Natural killer cell (primary cell): ENCODE data around the gene MEAF6. TPM values are rescaled to one million over a fixed set of nuclear protein-coding genes. Genes with fewer than 3 reads are reported as not detected.
A peak's percentile ranks its signal among the peaks of the same experiment; 100 is the strongest.

Experiments used
- ATAC-seq, 3 donors: fragments of 150-1000 bp in 2 of 3; fragments of 200-7000 bp in 1 of 3; cut with Tn5 transposase; 1 replicate in 1 of 3; 2 replicates in 2 of 3; pipeline ENCODE4 v1.10.0; 2021; ENCODE audit warnings: mild to moderate bottlenecking in 2 of 3, moderate library complexity in 2 of 3
- DNase-seq, 2 donors: peaks; one replicate each; pipeline versions ENCODE4 v3.0.0 to v3.0.0-alpha.2; 2013 to 2021; ENCODE audit warnings: mixed read lengths in 1 of 2
- H3K27ac ChIP-seq: one replicate; pipeline ENCODE4 v1.5.1; 2013; ENCODE audit warnings: mild to moderate bottlenecking, low read length
- H3K27me3 ChIP-seq: one replicate; pipeline ENCODE4 v1.6.1; 2013; ENCODE audit warnings: low read length; ENCODE audit not compliant: control insufficient read depth, insufficient read depth
- H3K36me3 ChIP-seq: one replicate; pipeline ENCODE4 v1.6.1; 2013; ENCODE audit warnings: low read length; ENCODE audit not compliant: control insufficient read depth, insufficient read depth
- H3K4me1 ChIP-seq: one replicate; pipeline ENCODE4 v1.6.1; 2013; ENCODE audit warnings: low read length; ENCODE audit not compliant: control insufficient read depth, insufficient read depth
- H3K4me3 ChIP-seq: one replicate; pipeline ENCODE4 v1.5.1; 2013; ENCODE audit warnings: low read length
- H3K9me3 ChIP-seq: one replicate; pipeline ENCODE4 v1.6.1; 2013; ENCODE audit warnings: low read length; ENCODE audit not compliant: control insufficient read depth, insufficient read depth
- H3K27ac Mint-ChIP-seq, 2 donors: one replicate each; pipeline ENCODE4 v1.8.0; 2022; ENCODE audit warnings: mild to moderate bottlenecking in 2 of 2, mixed read lengths in 2 of 2, moderate library complexity in 1 of 2
- H3K27me3 Mint-ChIP-seq, 2 donors: one replicate each; pipeline ENCODE4 v1.8.0; 2022; ENCODE audit warnings: low read depth in 2 of 2, mixed read lengths in 2 of 2
- H3K36me3 Mint-ChIP-seq: one replicate; pipeline ENCODE4 v1.8.0; 2022; ENCODE audit warnings: mixed read lengths
- H3K4me1 Mint-ChIP-seq, 2 donors: one replicate each; pipeline ENCODE4 v1.8.0; 2022; ENCODE audit warnings: mixed read lengths in 2 of 2
- H3K4me3 Mint-ChIP-seq: one replicate; pipeline ENCODE4 v1.8.0; 2022; ENCODE audit warnings: mild to moderate bottlenecking, moderate library complexity, mixed read lengths
- H3K9me3 Mint-ChIP-seq, 2 donors: one replicate each; pipeline ENCODE4 v1.8.0; 2022; ENCODE audit warnings: mixed read lengths in 2 of 2
- WGBS: methylation state at CpG from one replicate; pipeline ENCODE4 v1.1.7; 2013; ENCODE audit warnings: missing lambda C conversion rate; ENCODE audit not compliant: insufficient coverage; 5-methylcytosine and 5-hydroxymethylcytosine counted together
- intact Hi-C: fragments of 100-400 bp; cut with micrococcal nuclease; formaldehyde crosslinking; loops from one replicate; pipeline ENCODE4 v1.14.2; 2022
- total RNA-seq, 4 donors: library from RNA; stranded (reverse); fragments of 120-200 nt in 1 of 4; gene quantifications; one replicate each; pipeline versions ENCODE4 v1.2.3 to v1.2.4, GENCODE V29; 2013 to 2022
- TF ChIP-seq, protein P1 (sequence below): fragments of 200-600 bp; IDR thresholded peaks from one replicate; pipeline ENCODE4 v1.8.0; 2022; ENCODE audit warnings: antibody characterized with exemption

Gene MEAF6
- total RNA-seq, result 10 to 100 TPM; 63.9 to 78.7 (median 69.0) TPM
- total RNA-seq (2013), result 108 TPM

DNA sequence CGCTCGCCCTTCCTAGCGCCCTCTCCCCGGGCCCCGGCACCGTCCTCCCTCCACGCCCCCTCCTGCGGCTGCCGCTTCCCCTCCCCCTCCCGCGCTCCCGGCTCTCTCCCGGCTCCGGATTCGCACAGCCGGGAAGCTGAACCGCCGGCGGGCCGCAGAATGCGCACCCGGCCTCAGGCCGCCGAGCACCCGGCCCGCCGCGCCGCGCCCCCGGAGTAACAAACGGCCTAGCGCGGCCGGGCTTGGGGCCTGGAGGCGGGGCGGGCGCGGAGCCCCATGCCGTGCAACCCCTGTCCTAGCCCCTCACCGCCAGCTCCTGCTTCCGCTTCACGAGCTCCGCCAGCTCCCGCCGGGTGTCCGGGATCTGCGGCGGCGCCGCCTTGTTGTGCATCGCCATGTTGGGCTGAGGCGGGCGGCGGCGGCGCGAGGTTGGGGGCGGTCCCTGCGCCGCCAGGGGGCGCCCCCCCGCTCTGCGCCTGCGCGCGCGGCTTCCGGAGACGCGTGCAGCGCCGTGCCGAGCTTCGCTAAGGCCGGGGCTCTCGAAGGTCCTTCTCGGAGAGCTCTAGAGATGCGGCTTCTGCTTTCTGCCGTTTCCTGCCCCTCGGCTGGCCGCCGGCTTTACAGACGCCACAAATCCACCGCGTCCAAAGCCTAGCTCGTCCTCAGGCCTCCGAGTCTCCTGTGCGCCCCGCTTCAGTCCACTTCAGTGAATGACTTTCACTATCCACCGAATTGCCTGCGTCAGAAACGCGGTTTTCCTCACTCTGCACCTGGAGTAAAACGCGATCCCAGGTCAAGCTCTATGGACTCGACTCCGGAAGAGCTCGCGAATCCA is at the start of gene MEAF6:
TSS of gene MEAF6 (minus strand) at position 417 of the 835 bp plus-strand sequence. CDS start at position 397, 20 bp downstream.
- under 1% methylated on average over 100 of the region's 100 CpGs for WGBS

DNA sequence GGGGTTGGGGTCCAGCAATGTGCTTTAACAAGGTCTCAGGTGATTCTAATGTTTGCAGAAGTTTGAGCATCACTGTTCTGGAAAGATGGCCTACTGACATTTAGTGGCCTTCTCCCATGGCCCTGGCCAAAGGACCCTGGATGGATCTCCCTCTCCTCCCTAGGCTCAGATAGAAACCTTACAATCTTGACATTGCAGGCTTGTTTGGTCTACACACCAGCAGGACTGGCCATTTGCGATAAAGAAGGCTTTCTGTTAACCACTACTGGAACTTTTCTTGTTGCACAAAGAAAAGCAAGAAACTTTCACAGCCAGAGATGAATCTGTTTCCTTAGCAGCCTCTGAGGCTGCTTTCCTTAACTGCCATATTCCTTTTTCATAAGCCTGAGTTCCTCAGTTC is 48.4 kb upstream of the MEAF6 start:
- Mint-ChIP-seq H3K9me3 (no peaks in the 10 kb centered on the region), H3K4me1 (no peaks in the 10 kb centered on the region)
- no peak for DNase-seq

More for the DNA sequence above, at the start of gene MEAF6:
- intact Hi-C loops, result loop anchor here (2.0 kb wide), 2 partner anchors 36 to 40 kb away; partner anchors contain the start of gene SNIP1
- Histone ChIP-seq H3K27ac (peak within 1 kb of the TSS; percentile 96), H3K4me1 (peaks cover 21% of the 10 kb centered on the region), H3K27me3 (no peaks in the 10 kb centered on the region), H3K9me3 (no peaks in the 10 kb centered on the region), H3K36me3 (peaks cover 14% of the 10 kb centered on the region), H3K4me3 (peak within 1 kb of the TSS; percentile 78)
- H3K4me1 Mint-ChIP-seq, result peaks cover 38 to 52% of the 10 kb centered on the region in 2 donors
- peak within 1 kb of the TSS; percentile 98 for H3K4me3 Mint-ChIP-seq
- peak; percentile 94 to 99 (median 98) for ATAC-seq
- H3K27ac Mint-ChIP-seq, result peak within 1 kb of the TSS; percentile 94 to 97
- H3K9me3 Mint-ChIP-seq, result no peaks in the 10 kb centered on the region
- DNase-seq, result peak; percentile 84 to 93
- TF ChIP-seq, protein P1, sequence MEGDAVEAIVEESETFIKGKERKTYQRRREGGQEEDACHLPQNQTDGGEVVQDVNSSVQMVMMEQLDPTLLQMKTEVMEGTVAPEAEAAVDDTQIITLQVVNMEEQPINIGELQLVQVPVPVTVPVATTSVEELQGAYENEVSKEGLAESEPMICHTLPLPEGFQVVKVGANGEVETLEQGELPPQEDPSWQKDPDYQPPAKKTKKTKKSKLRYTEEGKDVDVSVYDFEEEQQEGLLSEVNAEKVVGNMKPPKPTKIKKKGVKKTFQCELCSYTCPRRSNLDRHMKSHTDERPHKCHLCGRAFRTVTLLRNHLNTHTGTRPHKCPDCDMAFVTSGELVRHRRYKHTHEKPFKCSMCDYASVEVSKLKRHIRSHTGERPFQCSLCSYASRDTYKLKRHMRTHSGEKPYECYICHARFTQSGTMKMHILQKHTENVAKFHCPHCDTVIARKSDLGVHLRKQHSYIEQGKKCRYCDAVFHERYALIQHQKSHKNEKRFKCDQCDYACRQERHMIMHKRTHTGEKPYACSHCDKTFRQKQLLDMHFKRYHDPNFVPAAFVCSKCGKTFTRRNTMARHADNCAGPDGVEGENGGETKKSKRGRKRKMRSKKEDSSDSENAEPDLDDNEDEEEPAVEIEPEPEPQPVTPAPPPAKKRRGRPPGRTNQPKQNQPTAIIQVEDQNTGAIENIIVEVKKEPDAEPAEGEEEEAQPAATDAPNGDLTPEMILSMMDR, result peak; percentile 84
- no peaks in the 10 kb centered on the region for H3K36me3 Mint-ChIP-seq
- no peaks in the 10 kb centered on the region for H3K27me3 Mint-ChIP-seq

DNA sequence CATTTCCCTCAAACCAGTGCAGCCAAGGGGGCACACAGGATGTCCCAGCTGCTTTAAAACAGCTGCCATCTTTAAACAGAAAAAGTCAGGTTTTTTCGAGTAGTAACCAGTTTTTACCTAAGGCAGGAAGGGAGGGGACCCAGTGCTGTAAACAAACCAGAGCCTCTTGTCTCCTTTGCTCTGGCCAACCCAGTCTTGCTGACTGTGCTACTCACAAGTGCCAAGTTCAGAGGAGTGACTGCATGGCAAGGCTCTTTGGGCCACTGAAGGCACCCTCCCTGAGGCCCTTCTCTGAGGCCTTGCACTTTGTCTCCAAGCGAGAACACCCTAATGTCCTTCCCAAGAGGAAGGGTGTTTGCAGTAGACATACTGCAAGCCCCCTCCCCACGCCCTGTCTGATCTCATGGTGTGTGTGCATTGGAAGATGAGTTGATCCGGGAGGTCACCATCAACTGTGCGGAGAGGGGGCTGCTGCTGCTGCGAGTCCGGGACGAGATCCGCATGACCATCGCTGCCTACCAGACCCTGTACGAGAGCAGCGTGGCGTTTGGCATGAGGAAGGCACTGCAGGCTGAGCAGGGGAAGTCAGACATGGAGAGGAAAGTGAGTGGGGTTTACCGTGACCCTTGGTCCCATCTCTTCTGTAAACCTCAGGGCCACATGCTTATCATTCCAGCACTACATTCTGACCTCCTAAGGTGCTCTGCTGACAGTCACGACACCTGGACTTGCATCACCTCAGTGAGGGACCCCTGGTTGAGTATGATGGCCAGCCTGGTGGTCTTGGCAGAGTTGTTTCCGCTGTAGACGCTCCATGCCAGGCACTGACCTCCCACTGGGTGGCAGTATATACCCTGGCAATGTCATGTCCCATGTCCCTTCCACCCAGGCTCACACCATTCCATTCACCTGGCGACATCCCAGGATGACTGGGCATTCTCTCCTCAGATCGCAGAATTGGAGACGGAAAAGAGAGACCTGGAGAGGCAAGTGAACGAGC is 46.9 kb upstream of the MEAF6 start:
- Mint-ChIP-seq H3K36me3 (peaks cover 8% of the 10 kb centered on the region), H3K4me3 (no peak overlapping the region), H3K27me3 (peaks cover 0 to 2% of the 10 kb centered on the region in 2 donors), H3K9me3 (no peaks in the 10 kb centered on the region), H3K27ac (no peak overlapping the region), H3K4me1 (no peaks in the 10 kb centered on the region)
- no peaks in the 10 kb centered on the region for H3K9me3 ChIP-seq
- H3K36me3 ChIP-seq, result peaks cover 19% of the 10 kb centered on the region
- intact Hi-C loops, result no loop called here
- ATAC-seq (no peak), DNase-seq (peak in 1 of 2 donors; percentile 61)
- TF ChIP-seq, protein P1, result no peak
- H3K27me3 ChIP-seq, result no peaks in the 10 kb centered on the region
- 94% methylated on average over 21 of the region's 21 CpGs for WGBS
- no peaks in the 10 kb centered on the region for H3K4me1 ChIP-seq
- H3K4me3 ChIP-seq, result no peak overlapping the region
- H3K27ac ChIP-seq, result no peak overlapping the region

More for the DNA sequence above, 48.4 kb upstream of the MEAF6 start:
- TF ChIP-seq, protein P1, result no peak
- intact Hi-C loops, result no loop called here
- no peak overlapping the region for H3K4me3 Mint-ChIP-seq
- H3K9me3 ChIP-seq, result no peaks in the 10 kb centered on the region
- H3K27ac ChIP-seq, result no peak overlapping the region
- no peaks in the 10 kb centered on the region for H3K27me3 ChIP-seq
- H3K36me3 Mint-ChIP-seq, result peaks cover 23% of the 10 kb centered on the region
- ATAC-seq, result no peak
- H3K36me3 ChIP-seq, result peaks cover 33% of the 10 kb centered on the region
- no peaks in the 10 kb centered on the region for H3K4me1 ChIP-seq
- 96% methylated on average over 1 of the region's 1 CpG for WGBS
- peaks cover 0 to 2% of the 10 kb centered on the region in 2 donors for H3K27me3 Mint-ChIP-seq
- H3K27ac Mint-ChIP-seq, result no peak overlapping the region
- H3K4me3 ChIP-seq, result no peak overlapping the region
